ENCODE data around the gene FTH1.
"Not testable (repeated sequence)": the region's sequence is repeated elsewhere in the genome, so short reads cannot be mapped to it uniquely, and the experiment has no call there.

The FTH1 gene

GRCh38 chr11:61973476-61974162 is 6.2 kb upstream of the FTH1 start:
- Mint-ChIP-seq H3K9me3 (no peaks in the 10 kb centered on the region), H3K27ac (peak overlapping the region; percentile 99), H3K27me3 (peaks cover 6% of the 10 kb centered on the region), H3K4me1 (ENCODE audit: low read depth) (peaks cover 79% of the 10 kb centered on the region), H3K36me3 (ENCODE audit: low read depth) (peaks cover 3% of the 10 kb centered on the region), H3K4me3 (peak overlapping the region; percentile 41)
- intact Hi-C loops (cut with micrococcal nuclease), result loop anchor here (5.0 kb wide), 1 partner anchor 109 kb away; no protein-coding TSS in a partner anchor

GRCh38 chr11:61972672-61973475 is 5.4 kb upstream of the FTH1 start:
- Mint-ChIP-seq H3K4me3 (peak overlapping the region; percentile 41), H3K36me3 (ENCODE audit: low read depth) (peaks cover 10% of the 10 kb centered on the region), H3K4me1 (ENCODE audit: low read depth) (peaks cover 84% of the 10 kb centered on the region), H3K27ac (peak overlapping the region; percentile 99), H3K27me3 (peaks cover 6% of the 10 kb centered on the region), H3K9me3 (no peaks in the 10 kb centered on the region)
- intact Hi-C loops (cut with micrococcal nuclease), result loop anchor here (5.0 kb wide), 1 partner anchor 109 kb away; no protein-coding TSS in a partner anchor

GRCh38 chr11:61972112-61972671 is 4.8 kb upstream of the FTH1 start:
- H3K36me3 Mint-ChIP-seq (ENCODE audit: low read depth), result peaks cover 17% of the 10 kb centered on the region
- peaks cover 85% of the 10 kb centered on the region for H3K4me1 Mint-ChIP-seq (ENCODE audit: low read depth)
- peaks cover 3% of the 10 kb centered on the region for H3K27me3 Mint-ChIP-seq
- peak overlapping the region; percentile 56 for H3K4me3 Mint-ChIP-seq
- peak overlapping the region; percentile 99 for H3K27ac Mint-ChIP-seq
- H3K9me3 Mint-ChIP-seq, result no peaks in the 10 kb centered on the region
- intact Hi-C loops (cut with micrococcal nuclease), result loop anchor here (5.0 kb wide), 1 partner anchor 110 kb away; no protein-coding TSS in a partner anchor

- Mint-ChIP-seq H3K27ac (peak overlapping the region; percentile 99), H3K27me3 (no peaks in the 10 kb centered on the region)
- intact Hi-C loops (cut with micrococcal nuclease), result loop anchor here (1.0 to 5.0 kb wide), 2 partner anchors 54 to 111 kb away; no protein-coding TSS in a partner anchor
Observed at GRCh38 chr11:61971248-61972111, 4.0 kb upstream of the FTH1 start.

GRCh38 chr11:61969838-61970662 is 2.6 kb upstream of the FTH1 start:
- Mint-ChIP-seq H3K4me1 (ENCODE audit: low read depth) (peaks cover 68% of the 10 kb centered on the region), H3K27me3 (no peaks in the 10 kb centered on the region), H3K4me3 (peak overlapping the region; percentile 30), H3K27ac (peak overlapping the region; percentile 99), H3K9me3 (no peaks in the 10 kb centered on the region), H3K36me3 (ENCODE audit: low read depth) (peaks cover 38% of the 10 kb centered on the region)
- intact Hi-C loops (cut with micrococcal nuclease), result loop anchor here (5.0 kb wide), 1 partner anchor 112 kb away; no protein-coding TSS in a partner anchor

More at GRCh38 chr11:61971248-61972111, 4.0 kb upstream of the FTH1 start:
- H3K4me3 Mint-ChIP-seq, result peak overlapping the region; percentile 56
- H3K9me3 Mint-ChIP-seq, result no peaks in the 10 kb centered on the region
- H3K36me3 Mint-ChIP-seq (ENCODE audit: low read depth), result peaks cover 24% of the 10 kb centered on the region
- H3K4me1 Mint-ChIP-seq (ENCODE audit: low read depth), result peaks cover 81% of the 10 kb centered on the region

GRCh38 chr11:61969391-61969758 is 1.9 kb upstream of the FTH1 start:
- Mint-ChIP-seq H3K4me3 (peak overlapping the region; percentile 93), H3K27ac (peak overlapping the region; percentile 99), H3K27me3 (no peaks in the 10 kb centered on the region), H3K9me3 (no peaks in the 10 kb centered on the region), H3K4me1 (ENCODE audit: low read depth) (peaks cover 71% of the 10 kb centered on the region), H3K36me3 (ENCODE audit: low read depth) (peaks cover 45% of the 10 kb centered on the region)
- intact Hi-C loops (cut with micrococcal nuclease), result no loop called here

GRCh38 chr11:61968758-61969390 is 1.4 kb upstream of the FTH1 start:
- no peaks in the 10 kb centered on the region for H3K27me3 Mint-ChIP-seq
- peaks cover 50% of the 10 kb centered on the region for H3K36me3 Mint-ChIP-seq (ENCODE audit: low read depth)
- peak overlapping the region; percentile 99 for H3K27ac Mint-ChIP-seq
- no peaks in the 10 kb centered on the region for H3K9me3 Mint-ChIP-seq
- peak overlapping the region; percentile 93 for H3K4me3 Mint-ChIP-seq
- peaks cover 72% of the 10 kb centered on the region for H3K4me1 Mint-ChIP-seq (ENCODE audit: low read depth)
- intact Hi-C loops (cut with micrococcal nuclease), result no loop called here

GRCh38 chr11:61967924-61968757 is 707 bp upstream of the FTH1 start:
- H3K36me3 Mint-ChIP-seq (ENCODE audit: low read depth), result peaks cover 57% of the 10 kb centered on the region
- H3K9me3 Mint-ChIP-seq, result no peaks in the 10 kb centered on the region
- peaks cover 72% of the 10 kb centered on the region for H3K4me1 Mint-ChIP-seq (ENCODE audit: low read depth)
- H3K27ac Mint-ChIP-seq, result peak overlapping the region; percentile 99
- H3K27me3 Mint-ChIP-seq, result no peaks in the 10 kb centered on the region
- H3K4me3 Mint-ChIP-seq, result peak overlapping the region; percentile 93
- intact Hi-C loops (cut with micrococcal nuclease), result no loop called here

- H3K4me3 Mint-ChIP-seq, result peak overlapping the region; percentile 93
- H3K4me1 Mint-ChIP-seq (ENCODE audit: low read depth), result peaks cover 72% of the 10 kb centered on the region
- no peaks in the 10 kb centered on the region for H3K9me3 Mint-ChIP-seq
- H3K36me3 Mint-ChIP-seq (ENCODE audit: low read depth), result peaks cover 72% of the 10 kb centered on the region
- peak overlapping the region; percentile 99 for H3K27ac Mint-ChIP-seq
- H3K27me3 Mint-ChIP-seq, result no peaks in the 10 kb centered on the region
- intact Hi-C loops (cut with micrococcal nuclease), result no loop called here
Observed at GRCh38 chr11:61966734-61967115, 709 bp downstream of the FTH1 start.

GRCh38 chr11:61964666-61965271 is 2.7 kb downstream of the FTH1 start:
- Mint-ChIP-seq H3K4me1 (ENCODE audit: low read depth) (peaks cover 66% of the 10 kb centered on the region), H3K4me3 (peak overlapping the region; percentile 93), H3K36me3 (ENCODE audit: low read depth) (peaks cover 91% of the 10 kb centered on the region), H3K27ac (peak overlapping the region; percentile 99)
- intact Hi-C loops (cut with micrococcal nuclease); H3K27me3 Mint-ChIP-seq; H3K9me3 Mint-ChIP-seq: not testable (repeated sequence)

GRCh38 chr11:61964058-61964665 is 3.3 kb downstream of the FTH1 start:
- H3K27ac Mint-ChIP-seq, result peak overlapping the region; percentile 99
- H3K27me3 Mint-ChIP-seq, result no peaks in the 10 kb centered on the region
- H3K9me3 Mint-ChIP-seq, result no peaks in the 10 kb centered on the region
- peaks cover 65% of the 10 kb centered on the region for H3K4me1 Mint-ChIP-seq (ENCODE audit: low read depth)
- intact Hi-C loops (cut with micrococcal nuclease), result no loop called here
- H3K36me3 Mint-ChIP-seq (ENCODE audit: low read depth), result peaks cover 97% of the 10 kb centered on the region
- H3K4me3 Mint-ChIP-seq, result peak overlapping the region; percentile 93

Measured in dendritic cell treated with granulocyte-macrophage colony-stimulating factor and Interleukin-4, amounts not matched to agents 40 ng/mL and 50 ng/mL, for 4 days (primary cell).